HEK293 (cell line): ENCODE measurements around the gene ZNF436.

Experiments
- KLF7 ChIP-seq: fragments of 450-650 bp; formaldehyde crosslinking; IDR thresholded peaks from 2 replicates; pipeline ENCODE4 v1.5.1; 2016; ENCODE audit warnings: missing biosample characterization, missing genetic modification characterization, borderline replicate concordance
- RBAK ChIP-seq: fragments of 450-650 bp; formaldehyde crosslinking; IDR thresholded peaks from 2 replicates; pipeline ENCODE4 v1.5.1; 2016; ENCODE audit warnings: missing biosample characterization, missing genetic modification characterization
- TCF7L2 ChIP-seq: IDR thresholded peaks from 2 replicates; pipeline ENCODE4 v1.6.1; 2011; ENCODE audit warnings: low read depth, mild to moderate bottlenecking, inconsistent platforms, low read length, moderate library complexity, borderline replicate concordance
- YY1 ChIP-seq: fragments of 450-650 bp; formaldehyde crosslinking; IDR thresholded peaks from 2 replicates; pipeline ENCODE4 v1.5.1; 2018; ENCODE audit warnings: missing biosample characterization, missing genetic modification characterization
- ZNF24 ChIP-seq: fragments of 450-650 bp; formaldehyde crosslinking; IDR thresholded peaks from 2 replicates; pipeline ENCODE4 v1.5.1; 2016; ENCODE audit warnings: missing biosample characterization, missing genetic modification characterization
- ZNF707 ChIP-seq: fragments of 450-650 bp; formaldehyde crosslinking; IDR thresholded peaks from 2 replicates; pipeline ENCODE4 v1.5.1; 2016; ENCODE audit warnings: missing biosample characterization, missing genetic modification characterization
- TF ChIP-seq, protein P1 (sequence below): fragments of 450-650 bp; formaldehyde crosslinking; IDR thresholded peaks from 2 replicates; pipeline ENCODE4 v1.5.1; 2016; ENCODE audit warnings: missing biosample characterization, missing genetic modification characterization

- no peak for TF ChIP-seq RBAK (tag by site-specific recombination)
- TF ChIP-seq, protein P1, sequence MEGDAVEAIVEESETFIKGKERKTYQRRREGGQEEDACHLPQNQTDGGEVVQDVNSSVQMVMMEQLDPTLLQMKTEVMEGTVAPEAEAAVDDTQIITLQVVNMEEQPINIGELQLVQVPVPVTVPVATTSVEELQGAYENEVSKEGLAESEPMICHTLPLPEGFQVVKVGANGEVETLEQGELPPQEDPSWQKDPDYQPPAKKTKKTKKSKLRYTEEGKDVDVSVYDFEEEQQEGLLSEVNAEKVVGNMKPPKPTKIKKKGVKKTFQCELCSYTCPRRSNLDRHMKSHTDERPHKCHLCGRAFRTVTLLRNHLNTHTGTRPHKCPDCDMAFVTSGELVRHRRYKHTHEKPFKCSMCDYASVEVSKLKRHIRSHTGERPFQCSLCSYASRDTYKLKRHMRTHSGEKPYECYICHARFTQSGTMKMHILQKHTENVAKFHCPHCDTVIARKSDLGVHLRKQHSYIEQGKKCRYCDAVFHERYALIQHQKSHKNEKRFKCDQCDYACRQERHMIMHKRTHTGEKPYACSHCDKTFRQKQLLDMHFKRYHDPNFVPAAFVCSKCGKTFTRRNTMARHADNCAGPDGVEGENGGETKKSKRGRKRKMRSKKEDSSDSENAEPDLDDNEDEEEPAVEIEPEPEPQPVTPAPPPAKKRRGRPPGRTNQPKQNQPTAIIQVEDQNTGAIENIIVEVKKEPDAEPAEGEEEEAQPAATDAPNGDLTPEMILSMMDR = no peak
- no peak for TF ChIP-seq YY1
- no peak for TF ChIP-seq TCF7L2
- TF ChIP-seq ZNF24 (tag by site-specific recombination) = no peak
- no peak for TF ChIP-seq KLF7 (tag by site-specific recombination)
- no peak for TF ChIP-seq ZNF707 (tag by site-specific recombination)
These were observed 47.3 kb upstream of the ZNF436 start for GRCh38 chr1:23416964-23417363.
